ENCODE results near the gene BRIP1.
"Not testable (repeated sequence)": the region's sequence is repeated elsewhere in the genome, so short reads cannot be mapped to it uniquely, and the experiment has no call there.

The BRIP1 gene

DNA sequence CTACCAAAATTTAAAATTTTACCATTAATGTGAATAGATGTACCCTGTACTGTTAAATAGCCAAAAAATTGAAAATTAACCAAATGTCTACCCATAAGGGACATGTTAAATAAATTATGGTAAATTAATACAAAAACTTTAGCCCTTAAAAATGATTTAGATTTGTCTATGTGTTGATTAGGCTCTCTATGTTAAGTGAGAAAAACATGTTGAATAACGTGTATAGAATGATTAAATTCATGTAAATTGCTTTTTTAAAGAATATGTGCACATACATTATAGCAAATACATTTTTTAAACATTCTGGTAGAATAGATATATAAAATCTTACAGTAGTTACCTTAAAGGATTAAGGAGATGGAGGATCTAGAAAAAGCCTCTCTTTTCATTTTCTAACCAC is 59.5 kb downstream of the BRIP1 start:
- no peak for DNase-seq (ENCODE audit: low read depth in 3 of 3)

DNA sequence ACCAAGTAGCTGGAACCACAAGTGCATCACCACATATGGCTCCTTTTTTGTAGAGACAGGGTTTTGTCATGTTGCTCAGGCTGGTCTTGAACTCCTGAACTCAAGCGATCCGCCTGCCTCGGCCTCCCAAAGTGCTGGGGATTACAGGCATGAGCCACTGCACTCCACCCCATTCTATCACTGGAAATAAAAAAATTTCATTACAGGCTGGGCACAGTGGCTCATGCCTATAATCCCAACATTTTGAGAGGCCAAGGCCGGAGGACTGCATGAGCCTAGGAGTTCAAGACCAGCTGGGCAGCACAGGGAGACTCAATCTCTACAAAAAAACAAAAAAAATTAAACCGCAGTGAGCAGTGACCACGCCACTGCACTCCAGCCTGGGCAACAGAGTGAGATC is 60.1 kb downstream of the BRIP1 start:
- no peak for DNase-seq (ENCODE audit: low read depth in 3 of 3)

DNA sequence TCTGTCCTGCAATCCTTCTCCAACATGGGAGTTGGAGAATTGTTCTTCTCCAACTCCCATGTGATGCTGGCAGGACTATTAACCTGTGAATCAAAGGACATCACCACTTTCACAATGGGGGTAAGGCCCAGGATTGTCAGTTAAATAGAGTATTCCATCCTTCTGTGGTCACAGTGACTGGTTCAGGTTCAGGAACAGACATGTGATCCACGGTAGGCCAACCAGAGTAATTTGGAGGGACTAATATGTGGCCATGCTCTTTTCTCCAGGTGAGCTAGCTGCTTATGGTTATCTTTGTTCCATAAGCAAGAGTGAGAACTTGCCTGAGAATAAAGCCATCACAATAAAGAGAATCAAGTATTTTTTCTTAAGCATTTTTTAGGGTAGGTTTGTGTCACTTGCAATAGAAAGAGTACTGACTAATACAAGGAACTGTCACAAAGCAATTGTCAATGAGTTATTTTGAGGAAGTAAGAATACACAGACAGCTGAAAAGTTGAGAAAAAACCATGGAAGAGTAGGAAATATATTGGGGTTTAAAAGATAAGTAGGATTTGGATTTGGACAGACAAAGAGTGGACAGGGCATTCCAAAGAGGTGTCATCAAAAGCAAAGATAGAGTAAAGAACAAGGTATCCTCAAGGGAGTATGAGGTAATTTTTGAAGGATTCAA is 63.4 kb downstream of the BRIP1 start:
- no peak for DNase-seq (ENCODE audit: low read depth in 3 of 3)

DNA sequence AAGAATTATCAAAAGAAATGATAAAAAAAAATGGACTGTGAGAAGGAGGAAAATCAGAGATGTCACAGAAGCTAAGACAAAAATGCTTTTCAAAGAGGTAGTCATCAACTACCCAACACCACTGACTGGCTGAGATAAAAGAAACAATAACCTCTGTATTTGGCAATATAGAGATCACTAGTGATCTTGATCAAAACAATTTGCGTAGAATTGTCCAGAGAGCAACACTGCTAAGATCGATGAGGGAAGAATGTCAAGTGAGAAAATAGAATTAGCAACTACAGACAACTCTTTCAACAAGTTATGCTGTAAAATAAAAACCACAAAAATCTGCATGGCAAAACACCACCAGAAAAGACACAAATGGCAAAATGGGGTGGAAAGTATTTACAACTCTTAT is 66.0 kb downstream of the BRIP1 start:
- no peak for DNase-seq (ENCODE audit: low read depth in 3 of 3)

DNA sequence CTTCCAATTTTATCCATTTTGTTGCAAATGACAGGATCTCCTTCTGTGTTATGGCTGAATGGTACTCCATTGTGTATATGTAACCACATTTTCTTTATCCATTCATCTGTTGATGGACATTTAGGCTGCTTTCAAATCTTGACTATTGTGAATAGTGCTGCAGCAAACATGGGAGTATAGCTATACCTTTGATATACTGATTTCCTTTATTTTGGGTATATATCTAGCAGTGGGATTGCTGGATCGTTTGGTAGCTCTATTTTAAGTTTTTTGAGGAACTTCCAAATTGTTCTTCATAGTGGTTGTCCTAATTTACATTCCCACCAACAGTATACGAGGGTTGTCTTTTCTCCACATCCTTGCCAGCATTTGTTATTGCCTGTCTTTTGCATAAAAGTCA is 67.8 kb downstream of the BRIP1 start:
- no peak for DNase-seq (ENCODE audit: low read depth in 3 of 3)

DNA sequence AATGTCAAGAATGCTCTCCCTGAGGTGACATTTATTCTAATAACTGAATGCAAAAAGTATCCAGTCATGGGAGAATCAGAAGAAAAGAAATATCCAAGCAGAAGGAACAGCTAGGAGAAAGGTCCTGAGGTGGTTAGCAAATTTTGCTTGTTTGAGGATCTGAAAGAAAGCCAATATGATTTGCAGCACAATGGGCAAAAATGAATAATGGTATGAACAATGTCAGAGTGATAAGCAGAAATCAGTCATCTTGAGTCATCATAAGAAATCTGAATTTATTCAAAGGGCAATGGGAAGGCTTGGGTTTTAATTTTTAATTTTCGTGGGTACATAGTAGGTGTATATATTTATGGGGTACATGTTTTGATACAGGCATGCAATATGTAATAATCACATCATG is 68.5 kb downstream of the BRIP1 start:
- no peak for DNase-seq (ENCODE audit: low read depth in 3 of 3)

DNA sequence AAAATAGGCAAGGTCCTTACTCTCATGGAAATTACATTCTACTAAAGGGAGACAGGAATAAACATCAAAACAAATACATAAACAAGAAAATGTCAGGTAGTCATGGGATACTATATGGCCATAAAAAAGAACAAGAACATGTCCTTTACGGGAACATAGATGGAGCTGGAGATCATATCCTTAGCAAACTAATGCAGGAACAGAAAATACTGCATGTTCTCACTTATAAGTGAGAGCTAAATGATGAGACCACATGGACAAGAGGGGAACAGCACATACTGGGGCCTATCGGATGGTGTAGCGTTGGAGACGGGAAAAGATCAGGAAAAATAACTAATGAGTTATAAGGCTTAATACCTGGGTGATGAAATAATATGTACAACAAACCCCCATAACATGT is 69.1 kb downstream of the BRIP1 start:
- no peak for DNase-seq (ENCODE audit: low read depth in 3 of 3)

DNA sequence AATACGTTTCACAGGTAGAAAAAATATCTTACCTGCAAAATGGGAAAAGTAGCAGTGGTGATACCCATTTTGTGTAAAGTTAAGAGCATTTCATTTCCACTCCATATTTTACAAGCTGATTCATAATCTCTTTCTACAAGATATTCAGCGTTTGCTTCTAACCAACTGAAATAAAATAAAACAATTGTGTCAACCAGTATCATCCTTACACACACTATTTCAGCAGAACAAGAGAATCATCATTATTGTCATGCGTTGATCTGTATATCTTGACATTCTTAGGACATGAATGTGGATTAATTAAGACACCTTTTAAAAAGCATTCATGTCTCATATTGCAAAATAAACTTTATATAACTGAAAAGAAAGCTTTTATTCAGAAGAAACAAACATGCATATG is 69.8 kb downstream of the BRIP1 start:
- no peak for DNase-seq (ENCODE audit: low read depth in 3 of 3)

DNA sequence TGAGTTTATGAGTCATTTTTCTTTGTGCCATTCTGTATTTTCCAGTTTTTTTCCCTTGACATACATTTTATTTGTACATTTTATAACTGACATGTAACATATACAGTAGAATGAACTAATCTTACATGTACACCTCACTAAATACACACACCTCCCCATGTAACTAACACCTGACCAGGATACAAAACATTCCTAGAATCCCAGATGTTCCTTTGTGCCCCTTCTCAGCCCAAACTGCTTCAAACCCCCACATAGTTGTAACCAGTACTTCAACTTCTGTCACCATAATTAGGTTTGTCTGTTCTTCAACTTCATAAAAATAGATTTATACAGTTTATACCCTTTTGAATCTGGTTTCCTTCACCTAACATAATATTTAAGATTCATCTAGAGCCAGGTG is 73.5 kb downstream of the BRIP1 start:
- DNase-seq (ENCODE audit: low read depth in 3 of 3): no peak

DNA sequence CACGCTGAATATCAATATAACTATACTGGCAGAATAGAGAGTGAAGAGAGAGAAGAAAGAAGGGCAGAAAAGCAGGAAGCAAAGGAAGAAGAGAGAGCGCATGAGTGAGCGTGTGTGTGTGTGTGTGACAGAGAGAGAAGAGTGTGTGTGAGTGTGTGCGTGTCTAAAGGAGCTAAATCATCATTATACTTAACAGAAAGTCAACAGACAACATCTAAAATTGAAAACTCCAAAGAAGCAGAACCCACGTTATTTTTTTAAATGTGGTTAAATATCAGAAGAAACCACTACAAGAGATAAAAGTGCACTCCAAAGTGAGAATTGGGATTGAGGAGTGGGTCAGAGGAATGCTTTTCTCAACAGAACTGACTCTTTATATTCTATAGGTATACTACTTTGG is 77.2 kb downstream of the BRIP1 start:
- no peak for DNase-seq (ENCODE audit: low read depth in 3 of 3)

DNA sequence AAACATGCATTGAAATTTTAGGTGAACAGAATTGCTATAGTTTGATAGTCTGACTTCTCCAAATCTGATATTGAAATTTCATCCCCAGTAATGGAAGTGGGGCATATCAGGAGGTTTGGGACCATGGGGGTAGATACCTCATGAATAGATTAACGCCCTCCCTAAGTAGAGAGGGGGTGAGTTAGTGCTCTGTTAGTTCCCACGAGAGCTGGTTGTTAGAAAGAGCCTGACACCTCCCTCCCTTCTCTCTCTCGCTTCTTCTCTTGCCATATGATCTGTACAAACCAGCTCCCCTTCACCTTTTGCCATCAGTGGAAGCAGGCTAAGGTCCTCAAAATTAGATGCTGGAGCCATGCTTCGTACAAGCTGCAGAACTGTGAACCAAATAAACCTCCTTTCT is 78.8 kb downstream of the BRIP1 start:
- DNase-seq (ENCODE audit: low read depth in 3 of 3): no peak

DNA sequence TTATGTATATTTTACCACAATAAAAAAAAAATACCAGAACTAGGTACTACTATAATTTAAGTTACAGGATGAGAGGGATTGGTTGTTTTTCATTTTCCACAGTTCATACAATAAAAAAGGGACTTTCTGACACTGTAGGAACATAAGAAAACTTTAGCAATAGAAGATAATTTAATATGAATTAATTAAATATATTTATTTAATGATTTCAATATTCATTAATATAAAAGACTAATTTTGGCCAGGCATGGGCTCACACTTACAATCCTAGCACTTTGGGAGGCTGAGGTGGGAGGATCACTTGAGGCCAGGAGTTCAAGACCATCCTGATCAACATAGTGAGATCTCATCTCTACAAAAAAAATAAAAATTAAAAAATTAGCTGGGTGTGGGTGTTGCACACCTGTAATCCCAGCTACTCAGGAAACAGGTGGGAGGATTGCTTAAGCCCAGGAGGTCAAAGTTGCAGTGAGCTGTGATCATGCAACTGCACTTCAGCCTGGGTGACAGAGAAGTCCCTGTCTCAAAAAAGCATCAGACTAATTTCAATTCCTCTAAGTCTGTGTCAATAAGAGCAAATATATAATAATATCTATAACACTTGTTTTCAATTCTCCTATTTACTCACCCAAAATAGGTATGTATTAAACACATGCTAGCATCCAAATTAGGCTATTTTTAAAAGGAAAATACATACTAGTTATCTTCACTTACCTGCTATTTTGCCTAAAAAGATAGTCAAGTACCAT is 79.6 kb downstream of the BRIP1 start:
- no peak for DNase-seq (ENCODE audit: low read depth in 3 of 3)

DNA sequence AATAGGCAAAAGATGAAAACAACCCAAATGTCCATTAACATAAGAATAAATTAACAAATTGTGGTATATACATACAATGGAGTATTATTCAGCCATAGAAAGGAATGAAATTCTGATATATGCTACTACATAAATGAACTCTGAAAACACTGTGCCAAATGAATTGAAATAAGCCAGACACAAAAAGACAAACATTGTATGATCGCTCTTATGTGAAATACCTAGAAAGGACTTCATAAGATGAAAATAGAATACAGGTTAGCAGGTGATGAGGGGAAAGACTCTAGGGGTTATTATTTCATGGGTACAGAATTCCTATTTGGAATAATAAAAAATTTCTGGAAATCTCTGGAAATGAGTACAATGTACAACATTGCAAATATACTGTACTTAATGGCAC is 80.2 kb downstream of the BRIP1 start:
- no peak for DNase-seq (ENCODE audit: low read depth in 3 of 3)

DNA sequence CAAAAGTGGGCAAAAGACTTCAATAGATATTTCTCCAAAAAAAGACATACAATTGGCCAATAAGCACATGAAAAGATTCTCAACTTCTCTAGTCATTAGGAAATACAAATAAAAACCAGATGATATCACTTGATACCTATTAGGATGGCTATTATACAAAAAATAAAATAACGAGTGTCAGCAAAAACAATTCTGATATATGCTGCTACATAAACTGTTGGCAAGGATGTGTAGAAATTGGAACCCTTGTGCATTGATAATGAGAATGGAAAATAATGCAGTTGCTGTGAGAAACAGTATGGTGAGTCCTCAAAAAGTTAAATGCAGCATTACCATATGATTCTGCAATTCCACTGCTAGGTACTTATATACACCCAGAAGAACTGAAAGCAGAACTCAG is 80.6 kb downstream of the BRIP1 start:
- no peak for DNase-seq (ENCODE audit: low read depth in 3 of 3)

DNA sequence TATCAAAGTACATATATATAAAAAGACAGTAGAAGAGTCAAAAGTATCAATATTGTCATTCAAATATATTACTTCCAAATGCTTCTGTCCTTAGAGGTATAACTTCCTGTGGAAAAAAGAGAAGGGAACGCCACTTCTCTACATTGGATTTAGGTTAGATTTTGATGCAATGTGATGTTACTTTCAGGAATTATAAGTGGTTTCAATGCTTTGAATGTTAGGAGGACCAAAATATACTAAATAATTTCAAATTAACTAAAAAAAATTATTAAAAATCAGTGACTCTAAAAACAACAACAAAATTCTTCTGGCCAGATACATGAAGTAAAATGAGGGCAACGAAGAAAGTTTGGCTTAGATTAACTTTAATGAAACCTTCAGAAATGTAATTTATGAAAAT is 88.0 kb downstream of the BRIP1 start:
- no peak for DNase-seq (ENCODE audit: low read depth in 3 of 3)

DNA sequence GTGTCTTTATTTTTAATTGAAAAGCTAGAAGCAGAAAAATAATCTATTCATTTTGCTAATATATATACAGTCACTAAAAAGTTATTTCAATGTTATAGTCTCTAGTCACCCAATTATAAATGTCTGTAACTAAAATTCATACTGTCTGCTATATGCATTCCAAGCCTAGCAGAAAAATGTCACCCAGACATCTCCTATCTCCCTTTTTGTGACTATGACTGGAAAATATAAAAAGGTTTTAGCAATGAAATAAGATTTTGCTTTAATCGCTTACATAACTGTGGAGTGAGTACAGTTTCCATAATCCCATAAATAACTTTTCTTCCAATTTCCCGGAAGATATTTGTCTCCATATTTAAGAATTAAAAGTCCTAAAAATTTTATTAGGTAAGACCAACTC is 88.6 kb downstream of the BRIP1 start:
- DNase-seq (ENCODE audit: low read depth in 3 of 3): no peak

DNA sequence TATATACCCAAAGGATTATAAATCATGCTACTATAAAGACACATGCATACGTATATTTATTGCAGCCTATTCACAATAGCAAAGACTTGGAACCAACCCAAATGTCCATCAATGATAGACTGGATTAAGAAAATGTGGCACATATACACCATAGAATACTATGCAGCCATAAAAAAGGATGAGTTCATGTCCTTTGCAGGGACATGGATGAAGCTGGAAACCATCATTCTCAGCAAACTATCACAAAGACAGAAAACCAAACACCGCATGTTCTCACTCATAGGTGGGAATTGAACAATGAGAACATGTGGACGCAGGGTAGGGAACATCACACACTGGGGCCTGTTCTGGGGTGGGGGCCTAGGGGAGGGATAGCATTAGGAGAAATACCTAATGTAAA is 89.2 kb downstream of the BRIP1 start:
- not testable (repeated sequence) for DNase-seq (ENCODE audit: low read depth in 3 of 3)

DNA sequence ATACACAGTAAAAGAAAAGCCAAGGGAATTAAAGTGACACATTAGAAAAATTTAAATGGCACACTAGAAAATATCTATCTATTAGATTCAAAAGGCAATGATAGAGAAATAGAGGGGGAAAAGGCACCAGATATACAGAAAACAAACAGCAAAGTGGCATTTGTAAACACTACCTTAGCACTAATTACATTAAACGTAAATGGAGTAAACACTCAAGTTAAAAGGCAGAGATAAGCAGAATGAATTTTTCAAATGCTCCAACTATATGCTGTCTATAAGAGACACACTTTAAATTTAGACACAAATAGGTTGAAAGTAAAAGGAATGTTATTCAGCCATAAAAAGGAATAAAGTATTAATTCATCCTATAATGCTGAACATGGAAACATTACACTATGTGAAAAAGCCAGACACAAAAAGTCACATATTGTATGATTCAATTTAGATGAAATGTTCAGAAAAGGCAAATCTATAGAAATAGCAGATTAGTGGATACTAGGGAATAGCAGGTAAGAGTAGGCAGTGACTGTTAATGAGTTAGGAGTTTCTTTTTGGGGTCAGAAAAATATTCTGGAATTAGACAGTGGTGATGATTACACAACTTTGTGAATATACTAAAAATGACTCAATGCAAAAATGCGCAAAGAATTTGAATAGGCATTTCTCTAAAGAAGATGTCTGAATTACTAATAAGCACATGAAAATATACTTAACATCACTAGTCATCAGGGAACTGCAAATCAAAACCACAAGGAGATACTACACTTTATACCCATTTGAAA is 92.4 kb downstream of the BRIP1 start:
- no peak for DNase-seq (ENCODE audit: low read depth in 3 of 3)

DNA sequence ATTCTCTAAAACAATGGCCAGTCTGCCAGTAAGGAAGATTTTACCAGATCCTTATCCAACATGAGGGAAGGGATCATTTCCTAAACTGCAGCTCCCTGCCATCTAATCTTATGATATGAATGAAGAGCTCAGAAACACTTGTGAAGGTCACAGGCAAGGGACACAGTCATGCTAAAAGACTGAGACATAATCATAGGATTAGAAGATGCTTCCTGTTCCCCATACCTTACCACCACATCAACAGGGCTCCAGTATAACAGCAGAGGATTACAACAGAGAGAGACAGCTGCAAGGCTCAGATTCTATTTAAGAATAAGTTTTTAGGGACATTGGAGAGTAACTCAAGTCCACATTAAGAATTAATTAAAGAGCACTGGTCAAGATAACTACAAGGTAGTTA is 93.3 kb downstream of the BRIP1 start:
- no peak for DNase-seq (ENCODE audit: low read depth in 3 of 3)

DNA sequence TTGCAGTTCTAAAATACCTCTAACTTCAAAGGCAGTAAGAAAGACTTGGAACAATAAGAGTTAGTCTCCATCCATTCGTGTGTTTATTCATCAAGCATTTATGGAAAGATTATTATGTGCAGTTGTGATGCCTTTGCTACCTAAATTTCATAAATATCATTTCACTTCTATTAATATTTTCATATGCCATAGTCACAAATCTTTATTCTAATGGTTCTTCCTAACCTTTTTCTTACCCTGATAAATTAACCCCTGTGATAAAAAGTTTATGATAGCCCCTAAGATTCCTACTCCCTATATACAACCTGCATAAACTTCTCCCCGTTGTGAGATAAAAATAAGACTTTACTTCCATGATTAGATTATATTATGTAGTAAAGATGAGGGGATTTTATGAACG is 94.9 kb downstream of the BRIP1 start:
- DNase-seq (ENCODE audit: low read depth in 3 of 3): no peak

DNA sequence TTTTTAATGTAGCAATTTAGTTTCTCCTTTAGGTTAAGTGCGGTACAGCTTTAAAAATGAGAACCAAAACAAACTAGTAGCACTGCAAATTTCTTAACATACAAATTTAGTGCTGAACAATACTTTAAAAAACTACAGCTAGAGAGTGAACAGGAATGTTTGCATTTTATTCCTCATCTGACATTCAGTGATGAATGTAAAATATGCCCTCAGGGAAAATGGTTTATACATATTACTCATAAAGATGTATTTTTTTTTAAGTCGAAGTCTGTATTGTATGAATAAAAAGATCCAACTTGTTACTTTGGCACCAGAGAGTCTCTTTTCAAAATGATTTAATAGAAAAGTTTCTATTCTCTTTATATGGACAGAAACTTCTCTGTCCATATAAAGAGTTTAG is 96.8 kb downstream of the BRIP1 start:
- DNase-seq (ENCODE audit: low read depth in 3 of 3): no peak

DNA sequence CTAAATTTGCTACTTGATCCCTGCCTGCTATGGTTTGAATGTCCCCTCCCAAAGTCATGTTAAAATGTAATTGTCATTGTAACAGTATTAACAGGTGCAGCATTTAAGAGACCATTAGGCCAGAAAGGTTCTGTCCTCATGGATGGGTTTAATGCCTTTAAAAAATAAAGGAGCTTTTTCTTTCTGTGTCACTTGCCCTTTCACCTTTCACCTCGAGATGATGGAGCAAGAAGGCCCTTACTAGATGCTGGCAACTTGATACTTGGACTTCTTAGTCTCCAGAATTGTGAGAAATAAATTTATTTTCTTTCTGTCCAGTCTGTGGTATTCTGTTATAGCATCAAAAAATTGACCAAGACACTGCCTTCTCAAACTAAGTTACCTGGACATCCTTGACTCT is 98.5 kb downstream of the BRIP1 start:
- DNase-seq (ENCODE audit: low read depth in 3 of 3): no peak

DNA sequence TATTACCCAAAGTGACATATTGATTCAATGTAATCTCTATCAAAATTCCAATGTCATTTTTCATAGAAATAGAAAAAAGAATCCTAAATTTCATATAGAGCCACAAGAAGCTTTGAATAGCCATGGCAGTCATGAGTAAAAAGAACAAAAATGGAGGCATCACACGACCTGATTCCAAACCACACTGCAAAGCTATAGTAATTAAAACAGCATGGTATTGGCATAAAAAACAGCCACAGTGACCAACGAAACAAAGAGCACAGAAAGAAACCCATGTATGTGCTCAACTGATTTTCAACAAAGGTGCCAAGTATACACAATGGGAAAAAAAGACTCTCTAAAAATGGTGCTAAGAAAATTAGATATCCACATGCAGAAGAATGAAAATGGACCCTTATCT is 101.5 kb downstream of the BRIP1 start:
- no peak for DNase-seq (ENCODE audit: low read depth in 3 of 3)

Measured in stimulated activated CD4-positive, alpha-beta T cell treated with anti-CD3 and anti-CD28 coated beads, TNF-alpha, amount 100 ng/mL, for 24 hours (primary cell).